ENCODE results near the gene NPC2.

DNA sequence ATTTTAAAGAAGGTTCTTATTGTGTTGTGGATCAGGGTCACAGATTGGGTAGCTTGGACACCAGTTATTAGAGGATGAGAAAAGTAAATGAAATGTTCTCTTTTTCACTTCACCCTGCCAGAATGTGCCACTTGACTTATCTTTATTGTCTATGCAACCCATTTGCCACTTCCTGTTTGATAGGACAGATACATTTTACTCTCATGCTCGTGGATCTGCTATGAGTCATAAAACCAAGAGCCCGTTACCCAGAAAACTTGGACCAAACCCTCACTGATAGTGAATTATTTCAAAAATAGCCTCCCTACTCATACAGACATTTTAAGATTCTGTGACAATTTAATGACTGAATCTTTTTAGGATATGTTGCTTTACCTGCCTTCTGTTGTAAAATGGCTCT, 2.3 kb upstream of the NPC2 start:
- no peak for TF ChIP-seq POLR2A (IDR thresholded peaks at IDR 0.05; ENCODE audit: low read depth, low read length)
- no peak for TF ChIP-seq POLR2AphosphoS5 (IDR thresholded peaks at IDR 0.05; ENCODE audit: low read depth, low read length)
- peak; percentile 27; the same call in 1 of the 2 replicates for TF ChIP-seq SPI1 (IDR thresholded peaks at IDR 0.05; ENCODE audit: low read depth, low read length)
